ENCODE measurements around the gene RHPN2. TPM values are rescaled to one million over a fixed set of nuclear protein-coding genes. Genes with fewer than 3 reads are reported as not detected.
A peak's percentile ranks its signal among the peaks of the same experiment; 100 is the strongest.
"Not testable (repeated sequence)": the region's sequence is repeated elsewhere in the genome, so short reads cannot be mapped to it uniquely, and the experiment has no call there.

Gene RHPN2
- total RNA-seq, 4 donors from 2014 or later, result 4.0 to 9.6 (median 6.4) TPM

- Histone ChIP-seq H3K9me3 (peaks cover 0 to 6% (median 0%) of the 10 kb centered on the region in 4 donors), H3K4me1 (peaks cover 0 to 7% (median 2%) of the 10 kb centered on the region in 4 donors), H3K27ac (peak overlapping the region in 1 of 4 donors; percentile 43), H3K27me3 (no peaks in the 10 kb centered on the region), H3K4me3 (no peak overlapping the region), H3K36me3 (peaks cover 0 to 15% (median 0%) of the 10 kb centered on the region in 3 donors)
- TF ChIP-seq, protein P1, sequence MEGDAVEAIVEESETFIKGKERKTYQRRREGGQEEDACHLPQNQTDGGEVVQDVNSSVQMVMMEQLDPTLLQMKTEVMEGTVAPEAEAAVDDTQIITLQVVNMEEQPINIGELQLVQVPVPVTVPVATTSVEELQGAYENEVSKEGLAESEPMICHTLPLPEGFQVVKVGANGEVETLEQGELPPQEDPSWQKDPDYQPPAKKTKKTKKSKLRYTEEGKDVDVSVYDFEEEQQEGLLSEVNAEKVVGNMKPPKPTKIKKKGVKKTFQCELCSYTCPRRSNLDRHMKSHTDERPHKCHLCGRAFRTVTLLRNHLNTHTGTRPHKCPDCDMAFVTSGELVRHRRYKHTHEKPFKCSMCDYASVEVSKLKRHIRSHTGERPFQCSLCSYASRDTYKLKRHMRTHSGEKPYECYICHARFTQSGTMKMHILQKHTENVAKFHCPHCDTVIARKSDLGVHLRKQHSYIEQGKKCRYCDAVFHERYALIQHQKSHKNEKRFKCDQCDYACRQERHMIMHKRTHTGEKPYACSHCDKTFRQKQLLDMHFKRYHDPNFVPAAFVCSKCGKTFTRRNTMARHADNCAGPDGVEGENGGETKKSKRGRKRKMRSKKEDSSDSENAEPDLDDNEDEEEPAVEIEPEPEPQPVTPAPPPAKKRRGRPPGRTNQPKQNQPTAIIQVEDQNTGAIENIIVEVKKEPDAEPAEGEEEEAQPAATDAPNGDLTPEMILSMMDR (IDR thresholded peaks at IDR 0.05), result no peak
- TF ChIP-seq EP300 (IDR thresholded peaks at IDR 0.05) (no peak), POLR2A (IDR thresholded peaks at IDR 0.05) (no peak)
- no peak for DNase-seq (ENCODE audit: low spot score in 2 of 2)
- WGBS, 2 donors, result 87 to 90% methylated on average over 8 of the region's 8 CpGs
These were observed 17.3 kb downstream of the RHPN2 start for GRCh38 chr19:33047422-33047821.

GRCh38 chr19:33041828-33042160 lies 22.9 kb downstream of the RHPN2 start:
- not testable (repeated sequence) for H3K27me3 ChIP-seq; H3K4me1 ChIP-seq; H3K9me3 ChIP-seq; DNase-seq (ENCODE audit: low spot score in 2 of 2); H3K4me3 ChIP-seq
- Histone ChIP-seq H3K27ac (peak overlapping the region in 2 of 4 donors; percentile 19 to 72), H3K36me3 (peaks cover 0 to 15% (median 0%) of the 10 kb centered on the region in 3 donors)
- WGBS, 2 donors, result 77 to 87% methylated on average over 3 of the region's 3 CpGs

GRCh38 chr19:33040994-33041827 lies 23.5 kb downstream of the RHPN2 start:
- WGBS, 2 donors, result 35 to 37% methylated on average over 9 of the region's 9 CpGs

DNA sequence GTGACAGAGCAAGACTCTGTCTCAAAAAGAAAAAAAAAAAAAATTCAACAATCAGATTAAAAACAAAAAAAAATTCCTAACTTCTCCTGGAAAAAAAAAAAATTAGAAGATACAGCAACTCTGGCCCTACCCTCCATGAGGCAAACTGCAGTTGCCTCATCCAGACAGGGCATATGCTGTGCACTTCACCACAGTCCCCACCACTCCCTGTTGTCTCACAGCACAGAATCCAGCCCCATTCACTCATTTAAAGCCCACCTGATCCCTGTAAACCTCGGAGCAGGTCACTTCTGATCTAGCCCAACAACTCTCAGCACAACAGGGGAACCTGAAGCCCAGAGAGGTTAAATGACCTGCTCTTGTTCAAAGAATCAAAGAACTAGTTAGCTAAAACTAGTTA lies 24.9 kb downstream of the RHPN2 start:
- TF ChIP-seq EP300 (IDR thresholded peaks at IDR 0.05), result no peak
- TF ChIP-seq, protein P1 (IDR thresholded peaks at IDR 0.05), result no peak
- TF ChIP-seq POLR2A (IDR thresholded peaks at IDR 0.05), result no peak
- H3K4me3 ChIP-seq, result no peak overlapping the region
- peaks cover 0 to 3% (median 0%) of the 10 kb centered on the region in 4 donors for H3K4me1 ChIP-seq
- WGBS, 2 donors, result 92% methylated on average over 1 of the region's 1 CpG
- no peak overlapping the region for H3K27ac ChIP-seq
- H3K36me3 ChIP-seq, result peaks cover 0 to 15% (median 0%) of the 10 kb centered on the region in 3 donors
- DNase-seq (ENCODE audit: low spot score in 2 of 2), result no peak
- H3K27me3 ChIP-seq, result no peaks in the 10 kb centered on the region
- peaks cover 0 to 6% (median 0%) of the 10 kb centered on the region in 4 donors for H3K9me3 ChIP-seq

More at GRCh38 chr19:33040994-33041827, 23.5 kb downstream of the RHPN2 start:
- no peak for TF ChIP-seq POLR2A (IDR thresholded peaks at IDR 0.05)
- TF ChIP-seq EP300 (IDR thresholded peaks at IDR 0.05), result no peak
- TF ChIP-seq, protein P1 (IDR thresholded peaks at IDR 0.05), result no peak
- DNase-seq (ENCODE audit: low spot score in 2 of 2), result no peak
- Histone ChIP-seq H3K27me3 (no peaks in the 10 kb centered on the region), H3K4me3 (no peak overlapping the region), H3K4me1 (peaks cover 0 to 3% (median 0%) of the 10 kb centered on the region in 4 donors), H3K27ac (peak overlapping the region in 2 of 4 donors; percentile 19 to 72), H3K9me3 (peaks cover 0 to 6% (median 0%) of the 10 kb centered on the region in 4 donors), H3K36me3 (peaks cover 0 to 15% (median 0%) of the 10 kb centered on the region in 3 donors)

GRCh38 chr19:33039108-33039599 lies 25.5 kb downstream of the RHPN2 start:
- H3K36me3 ChIP-seq, result peaks cover 0 to 14% (median 0%) of the 10 kb centered on the region in 3 donors
- DNase-seq (ENCODE audit: low spot score in 2 of 2), result no peak
- H3K27me3 ChIP-seq, result no peaks in the 10 kb centered on the region
- 87 to 93% methylated on average over 9 to 10 of the region's 10 CpGs for WGBS, 2 donors
- TF ChIP-seq, protein P1 (IDR thresholded peaks at IDR 0.05), result no peak
- TF ChIP-seq POLR2A (IDR thresholded peaks at IDR 0.05) (no peak), EP300 (IDR thresholded peaks at IDR 0.05) (no peak)
- no peak overlapping the region for H3K27ac ChIP-seq
- no peak overlapping the region for H3K4me3 ChIP-seq
- H3K4me1 ChIP-seq, result peaks cover 0 to 3% (median 0%) of the 10 kb centered on the region in 4 donors
- H3K9me3 ChIP-seq, result peaks cover 0 to 5% (median 0%) of the 10 kb centered on the region in 4 donors

DNA sequence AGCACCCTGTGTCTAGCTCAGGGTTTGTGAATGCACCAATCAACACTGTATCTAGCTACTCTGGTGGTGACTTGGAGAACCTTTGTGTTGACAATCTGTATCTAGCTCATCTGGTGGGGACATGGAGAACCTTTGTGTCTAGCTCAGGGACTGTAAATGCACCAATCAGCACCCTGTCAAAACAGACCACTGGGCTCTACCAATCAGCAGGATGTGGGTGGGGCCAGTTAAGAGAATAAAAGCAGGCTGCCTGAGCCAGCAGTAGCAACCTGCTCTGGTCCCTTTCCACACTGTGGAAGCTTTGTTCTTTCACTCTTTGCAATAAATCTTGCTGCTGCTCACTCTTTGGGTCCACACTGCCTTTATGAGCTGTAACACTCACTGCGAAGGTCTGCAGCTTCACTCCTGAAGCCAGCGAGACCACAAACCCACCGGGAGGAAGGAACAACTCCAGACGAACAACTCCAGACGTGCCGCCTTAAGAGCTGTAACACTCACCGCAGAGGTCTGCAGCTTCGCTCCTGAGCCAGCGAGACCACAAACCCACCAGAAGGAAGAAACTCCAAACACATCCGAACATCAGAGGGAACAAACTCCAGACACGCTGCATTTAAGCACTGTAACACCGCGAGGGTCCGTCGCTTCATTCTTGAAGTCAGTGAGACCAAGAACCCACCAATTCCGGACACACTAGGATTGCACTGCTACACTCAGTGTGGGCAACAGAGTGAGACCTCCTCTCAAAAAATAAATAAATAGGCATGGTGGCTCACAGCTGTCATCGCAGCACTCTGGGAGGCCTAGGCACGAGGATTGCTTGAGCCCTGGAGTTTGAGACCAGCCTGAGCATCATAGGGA lies 27.3 kb downstream of the RHPN2 start:
- WGBS, 2 donors, result 73 to 78% methylated on average over 18 of the region's 18 CpGs
- not testable (repeated sequence) for H3K9me3 ChIP-seq; H3K4me1 ChIP-seq; H3K36me3 ChIP-seq; H3K27me3 ChIP-seq; H3K27ac ChIP-seq; H3K4me3 ChIP-seq; DNase-seq (ENCODE audit: low spot score in 2 of 2)

GRCh38 chr19:33036370-33037167 lies 28.1 kb downstream of the RHPN2 start:
- DNase-seq (ENCODE audit: low spot score in 2 of 2); H3K27me3 ChIP-seq; H3K36me3 ChIP-seq; H3K27ac ChIP-seq; H3K4me1 ChIP-seq; H3K4me3 ChIP-seq; H3K9me3 ChIP-seq: not testable (repeated sequence)
- WGBS, 2 donors, result 93 to 96% methylated on average over 28 to 42 of the region's 45 CpGs
